ENCODE measurements around the gene GALNS.

Gene GALNS

GRCh38 chr16:88888461-88889387 lies 32.0 kb upstream of the GALNS start:
- H2AFZ ChIP-seq (ENCODE audit: low read length, unreplicated experiment), result no peak overlapping the region
- no peak overlapping the region for H3K4me3 ChIP-seq (ENCODE audit: low read depth, low read length)
- no peak overlapping the region for H3K27ac ChIP-seq (ENCODE audit: low read depth, low read length)
- no peaks in the 10 kb centered on the region for H3K79me2 ChIP-seq (ENCODE audit: control insufficient read depth, insufficient read depth, low read length, unreplicated experiment)
- H3K36me3 ChIP-seq (ENCODE audit: insufficient read depth, low read length), result no peaks in the 10 kb centered on the region
- H3K4me1 ChIP-seq (ENCODE audit: control insufficient read depth, insufficient read depth, low read length, unreplicated experiment), result no peaks in the 10 kb centered on the region
- no peaks in the 10 kb centered on the region for H3K27me3 ChIP-seq (ENCODE audit: insufficient read depth, low read length)

DNA sequence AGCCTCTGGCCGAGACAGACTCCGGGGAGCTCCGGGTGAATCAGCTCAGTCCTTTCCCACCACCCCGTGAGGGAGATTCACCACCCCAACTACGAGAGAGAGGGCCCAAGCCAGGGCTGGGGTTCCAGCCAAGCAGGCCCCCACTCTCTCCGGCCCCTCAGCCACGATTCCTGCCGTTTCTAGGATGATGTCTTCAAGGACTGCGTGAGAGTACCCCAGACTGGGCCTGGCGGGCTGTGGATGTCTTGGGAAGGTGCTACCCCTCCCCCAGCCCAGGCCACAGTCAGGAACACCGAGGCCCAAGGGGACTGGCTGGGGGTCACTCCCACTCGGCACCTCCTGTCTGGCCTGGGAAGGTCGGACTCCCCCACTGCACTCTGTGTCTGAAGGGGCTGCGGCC lies 31.3 kb upstream of the GALNS start:
- Histone ChIP-seq H3K4me3 (ENCODE audit: low read depth, low read length) (no peak overlapping the region), H3K36me3 (ENCODE audit: insufficient read depth, low read length) (no peaks in the 10 kb centered on the region), H3K79me2 (ENCODE audit: control insufficient read depth, insufficient read depth, low read length, unreplicated experiment) (no peaks in the 10 kb centered on the region), H2AFZ (ENCODE audit: low read length, unreplicated experiment) (no peak overlapping the region), H3K27ac (ENCODE audit: low read depth, low read length) (no peak overlapping the region), H3K4me1 (ENCODE audit: control insufficient read depth, insufficient read depth, low read length, unreplicated experiment) (no peaks in the 10 kb centered on the region), H3K27me3 (ENCODE audit: insufficient read depth, low read length) (no peaks in the 10 kb centered on the region)

- Histone ChIP-seq H3K4me1 (ENCODE audit: control insufficient read depth, insufficient read depth, low read length, unreplicated experiment) (no peaks in the 10 kb centered on the region), H3K36me3 (ENCODE audit: insufficient read depth, low read length) (no peaks in the 10 kb centered on the region), H3K27ac (ENCODE audit: low read depth, low read length) (no peak overlapping the region), H3K4me3 (ENCODE audit: low read depth, low read length) (no peak overlapping the region), H2AFZ (ENCODE audit: low read length, unreplicated experiment) (no peak overlapping the region), H3K79me2 (ENCODE audit: control insufficient read depth, insufficient read depth, low read length, unreplicated experiment) (no peaks in the 10 kb centered on the region), H3K27me3 (ENCODE audit: insufficient read depth, low read length) (no peaks in the 10 kb centered on the region)
Measured at GRCh38 chr16:88886845-88887521, 30.2 kb upstream of the GALNS start.

GRCh38 chr16:88886420-88886844 lies 29.7 kb upstream of the GALNS start:
- no peak overlapping the region for H2AFZ ChIP-seq (ENCODE audit: low read length, unreplicated experiment)
- H3K79me2 ChIP-seq (ENCODE audit: control insufficient read depth, insufficient read depth, low read length, unreplicated experiment), result no peaks in the 10 kb centered on the region
- no peaks in the 10 kb centered on the region for H3K27me3 ChIP-seq (ENCODE audit: insufficient read depth, low read length)
- H3K27ac ChIP-seq (ENCODE audit: low read depth, low read length), result no peak overlapping the region
- no peak overlapping the region for H3K4me3 ChIP-seq (ENCODE audit: low read depth, low read length)
- no peaks in the 10 kb centered on the region for H3K4me1 ChIP-seq (ENCODE audit: control insufficient read depth, insufficient read depth, low read length, unreplicated experiment)
- H3K36me3 ChIP-seq (ENCODE audit: insufficient read depth, low read length), result no peaks in the 10 kb centered on the region

- Histone ChIP-seq H3K27me3 (ENCODE audit: insufficient read depth, low read length) (no peaks in the 10 kb centered on the region), H3K79me2 (ENCODE audit: control insufficient read depth, insufficient read depth, low read length, unreplicated experiment) (no peaks in the 10 kb centered on the region), H3K4me1 (ENCODE audit: control insufficient read depth, insufficient read depth, low read length, unreplicated experiment) (no peaks in the 10 kb centered on the region), H3K36me3 (ENCODE audit: insufficient read depth, low read length) (no peaks in the 10 kb centered on the region), H3K4me3 (ENCODE audit: low read depth, low read length) (no peak overlapping the region), H2AFZ (ENCODE audit: low read length, unreplicated experiment) (no peak overlapping the region), H3K27ac (ENCODE audit: low read depth, low read length) (no peak overlapping the region)
Measured at GRCh38 chr16:88885693-88886280, 29.0 kb upstream of the GALNS start.

DNA sequence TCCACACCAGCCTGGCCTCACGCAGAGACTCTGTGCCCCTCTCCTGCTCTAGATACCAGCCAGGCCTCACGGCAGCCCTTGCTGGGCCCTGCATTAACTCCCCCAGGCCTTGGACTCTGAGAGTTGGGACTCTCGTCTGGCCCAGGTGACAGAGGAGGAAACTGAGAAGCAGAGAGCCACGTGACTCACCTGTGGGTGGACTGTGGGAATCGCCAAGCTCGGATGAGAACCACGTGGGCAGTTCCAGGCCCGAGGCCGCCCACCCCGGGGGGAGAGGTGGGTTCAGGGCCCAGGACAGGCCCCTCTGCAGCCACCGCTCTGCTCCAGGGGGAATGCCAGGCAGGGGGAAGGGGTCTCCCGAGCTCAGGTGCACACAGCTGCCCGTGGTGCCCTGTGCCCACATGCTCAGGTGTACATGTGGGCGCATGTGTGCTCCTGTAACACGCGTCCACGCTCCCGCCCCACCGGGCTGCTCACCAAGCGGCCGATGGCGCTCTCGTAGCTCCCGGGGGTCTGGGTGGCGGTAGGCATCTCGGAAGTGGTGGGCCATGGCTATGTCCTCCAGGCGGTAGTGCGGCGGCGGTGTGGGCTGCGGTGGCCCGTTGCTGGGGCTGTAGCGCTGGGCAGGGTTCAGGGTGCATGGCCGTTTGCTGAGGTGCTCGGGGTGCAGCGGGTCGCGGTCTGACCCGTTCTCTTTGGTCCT lies 28.0 kb upstream of the GALNS start:
- no peak overlapping the region for H3K4me3 ChIP-seq (ENCODE audit: low read depth, low read length)
- H2AFZ ChIP-seq (ENCODE audit: low read length, unreplicated experiment), result no peak overlapping the region
- H3K36me3 ChIP-seq (ENCODE audit: insufficient read depth, low read length), result no peaks in the 10 kb centered on the region
- no peaks in the 10 kb centered on the region for H3K27me3 ChIP-seq (ENCODE audit: insufficient read depth, low read length)
- H3K4me1 ChIP-seq (ENCODE audit: control insufficient read depth, insufficient read depth, low read length, unreplicated experiment), result no peaks in the 10 kb centered on the region
- H3K27ac ChIP-seq (ENCODE audit: low read depth, low read length), result no peak overlapping the region
- H3K79me2 ChIP-seq (ENCODE audit: control insufficient read depth, insufficient read depth, low read length, unreplicated experiment), result no peaks in the 10 kb centered on the region

DNA sequence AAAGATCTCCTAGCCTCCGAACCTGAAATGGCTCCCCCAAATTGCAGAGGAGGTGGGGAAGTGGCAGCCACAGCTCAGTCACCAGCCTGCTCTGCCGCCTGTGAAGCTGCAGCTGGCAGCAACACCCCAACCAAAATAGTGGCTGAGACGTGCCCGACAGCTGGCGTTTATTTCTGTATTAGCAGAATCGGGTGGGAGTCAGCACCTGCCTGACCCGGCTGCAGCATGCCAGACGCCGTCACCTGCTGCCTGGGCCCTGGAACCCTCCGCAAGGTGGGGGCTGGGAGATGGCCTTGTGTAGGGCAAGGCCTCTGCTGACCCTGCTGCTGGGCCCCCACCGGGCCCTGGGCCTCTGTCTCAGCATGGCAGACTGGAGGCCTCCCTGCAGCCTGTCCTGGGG lies 27.2 kb upstream of the GALNS start:
- Histone ChIP-seq H3K36me3 (ENCODE audit: insufficient read depth, low read length) (no peaks in the 10 kb centered on the region), H3K27me3 (ENCODE audit: insufficient read depth, low read length) (no peaks in the 10 kb centered on the region), H3K27ac (ENCODE audit: low read depth, low read length) (no peak overlapping the region), H3K4me1 (ENCODE audit: control insufficient read depth, insufficient read depth, low read length, unreplicated experiment) (no peaks in the 10 kb centered on the region), H2AFZ (ENCODE audit: low read length, unreplicated experiment) (no peak overlapping the region), H3K4me3 (ENCODE audit: low read depth, low read length) (no peak overlapping the region), H3K79me2 (ENCODE audit: control insufficient read depth, insufficient read depth, low read length, unreplicated experiment) (no peaks in the 10 kb centered on the region)

- Histone ChIP-seq H3K4me3 (ENCODE audit: low read depth, low read length) (no peak overlapping the region), H3K27me3 (ENCODE audit: insufficient read depth, low read length) (no peaks in the 10 kb centered on the region), H2AFZ (ENCODE audit: low read length, unreplicated experiment) (no peak overlapping the region), H3K79me2 (ENCODE audit: control insufficient read depth, insufficient read depth, low read length, unreplicated experiment) (no peaks in the 10 kb centered on the region), H3K4me1 (ENCODE audit: control insufficient read depth, insufficient read depth, low read length, unreplicated experiment) (no peaks in the 10 kb centered on the region), H3K36me3 (ENCODE audit: insufficient read depth, low read length) (no peaks in the 10 kb centered on the region), H3K27ac (ENCODE audit: low read depth, low read length) (no peak overlapping the region)
Measured at GRCh38 chr16:88883117-88883895, 26.6 kb upstream of the GALNS start.

- no peaks in the 10 kb centered on the region for H3K36me3 ChIP-seq (ENCODE audit: insufficient read depth, low read length)
Measured at GRCh38 chr16:88882358-88883030, 25.7 kb upstream of the GALNS start.

More at GRCh38 chr16:88882358-88883030, 25.7 kb upstream of the GALNS start:
- H3K27ac ChIP-seq (ENCODE audit: low read depth, low read length), result no peak overlapping the region
- no peak overlapping the region for H2AFZ ChIP-seq (ENCODE audit: low read length, unreplicated experiment)
- H3K27me3 ChIP-seq (ENCODE audit: insufficient read depth, low read length), result no peaks in the 10 kb centered on the region
- H3K4me3 ChIP-seq (ENCODE audit: low read depth, low read length), result no peak overlapping the region
- H3K4me1 ChIP-seq (ENCODE audit: control insufficient read depth, insufficient read depth, low read length, unreplicated experiment), result no peaks in the 10 kb centered on the region
- H3K79me2 ChIP-seq (ENCODE audit: control insufficient read depth, insufficient read depth, low read length, unreplicated experiment), result no peaks in the 10 kb centered on the region

Data from ACC112 (cell line).